Epithelial cell of prostate (primary cell): ENCODE data around the gene PHF13.
A peak's percentile ranks its signal among the peaks of the same experiment; 100 is the strongest.

Experiments used
- DNase-seq: peaks from one replicate; pipeline ENCODE4 v3.0.0-alpha.2; 2011; ENCODE audit warnings: low read depth, low spot score
- H3K27ac ChIP-seq: fragments of 450-650 bp; 2 replicates; pipeline ENCODE4 v1.5.1; 2017; ENCODE audit warnings: mild to moderate bottlenecking

PHF13 gene

DNA sequence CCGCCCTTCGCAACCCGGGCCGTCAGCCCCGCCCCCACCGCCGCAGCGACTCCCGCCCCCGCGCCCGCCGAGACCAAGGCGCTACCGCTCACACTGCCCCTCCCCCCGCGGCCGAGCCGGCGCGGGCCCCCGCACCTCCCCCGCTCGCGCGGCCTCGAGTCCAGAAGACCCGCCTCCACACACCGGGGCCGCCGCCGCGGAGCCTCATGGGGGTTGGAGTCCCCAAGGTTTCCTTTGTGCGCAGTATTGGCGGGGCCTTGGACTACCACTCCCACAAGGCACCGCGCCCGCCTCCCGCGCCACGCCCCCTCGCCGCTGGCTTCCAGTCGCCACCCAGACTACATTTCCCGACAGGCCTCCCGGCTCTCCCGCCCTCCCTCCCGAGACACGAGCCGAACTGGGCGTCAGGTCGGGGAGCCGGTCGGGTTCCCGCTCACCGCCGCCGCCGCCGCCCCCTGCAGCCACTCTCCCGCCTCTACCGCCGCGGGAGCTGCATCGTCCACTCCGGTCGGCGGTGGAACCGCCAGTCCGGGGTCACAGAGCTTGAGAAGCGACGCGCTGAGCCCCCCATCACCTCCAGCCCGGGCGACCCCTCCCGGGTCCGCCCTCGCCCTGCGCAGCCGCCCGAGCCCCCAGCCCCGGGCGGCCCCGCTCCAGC, at the start of gene PHF13:
TSS of gene PHF13 (plus strand) at position 371 of the 658 bp plus-strand sequence. CDS start 336 bp downstream, outside the sequence.
- peak; percentile 95 for DNase-seq
- peak within 1 kb of the TSS; percentile 87 for H3K27ac ChIP-seq

DNA sequence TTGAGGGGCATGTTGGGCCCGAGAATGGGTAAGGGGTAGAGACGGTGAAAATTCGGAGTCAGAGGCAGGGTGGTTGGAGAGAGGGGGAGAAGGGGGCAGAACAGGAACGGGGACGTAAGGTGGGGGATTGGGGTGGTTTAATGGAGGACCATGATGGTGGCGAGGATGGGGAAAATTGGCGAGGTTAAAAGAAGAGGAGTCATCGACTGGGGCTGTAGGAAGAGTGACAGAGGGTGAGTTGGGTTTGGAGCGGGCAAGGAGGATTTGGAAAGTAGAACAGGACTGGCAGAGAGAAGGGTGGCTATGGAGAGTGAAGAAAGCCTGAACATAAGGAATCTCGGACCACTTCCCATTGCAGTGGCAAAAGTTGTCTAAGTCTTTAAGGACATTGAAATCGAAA, 44.5 kb upstream of the PHF13 start:
- no peak for DNase-seq
- no peak overlapping the region for H3K27ac ChIP-seq

DNA sequence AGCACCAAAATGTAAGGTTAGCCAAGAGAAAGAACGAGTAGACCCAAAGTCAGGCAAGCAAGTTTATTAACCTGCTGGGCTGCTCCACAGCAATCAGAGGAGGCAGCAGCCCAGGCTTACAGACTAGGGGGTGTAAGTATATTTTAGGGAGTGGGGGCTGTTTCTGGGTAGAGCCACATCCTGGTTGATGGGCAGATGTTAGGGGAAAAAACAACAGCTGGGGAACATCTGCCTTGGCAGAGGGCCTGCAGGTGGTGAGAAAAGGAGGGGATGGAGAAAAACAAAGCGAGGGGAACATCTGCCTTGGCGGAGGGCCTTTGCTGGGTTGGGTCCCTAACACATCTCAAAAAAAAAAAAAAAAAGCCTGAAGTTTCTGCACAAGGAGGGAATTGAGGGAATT, 43.4 kb upstream of the PHF13 start:
- DNase-seq = no peak
- no peak overlapping the region for H3K27ac ChIP-seq

DNA sequence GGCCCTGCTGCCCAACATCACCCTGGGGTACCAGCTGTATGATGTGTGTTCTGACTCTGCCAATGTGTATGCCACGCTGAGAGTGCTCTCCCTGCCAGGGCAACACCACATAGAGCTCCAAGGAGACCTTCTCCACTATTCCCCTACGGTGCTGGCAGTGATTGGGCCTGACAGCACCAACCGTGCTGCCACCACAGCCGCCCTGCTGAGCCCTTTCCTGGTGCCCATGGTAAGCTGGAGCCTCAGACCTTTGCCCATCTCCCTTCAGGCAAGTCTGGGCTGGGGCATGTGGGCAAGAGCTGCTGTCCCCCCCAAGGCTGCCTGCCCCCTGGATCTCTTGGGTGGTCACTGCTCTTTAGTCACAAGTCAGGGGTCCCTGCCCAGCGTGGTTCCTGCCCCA, 42.5 kb upstream of the PHF13 start:
- no peak for DNase-seq
- H3K27ac ChIP-seq = no peak overlapping the region

DNA sequence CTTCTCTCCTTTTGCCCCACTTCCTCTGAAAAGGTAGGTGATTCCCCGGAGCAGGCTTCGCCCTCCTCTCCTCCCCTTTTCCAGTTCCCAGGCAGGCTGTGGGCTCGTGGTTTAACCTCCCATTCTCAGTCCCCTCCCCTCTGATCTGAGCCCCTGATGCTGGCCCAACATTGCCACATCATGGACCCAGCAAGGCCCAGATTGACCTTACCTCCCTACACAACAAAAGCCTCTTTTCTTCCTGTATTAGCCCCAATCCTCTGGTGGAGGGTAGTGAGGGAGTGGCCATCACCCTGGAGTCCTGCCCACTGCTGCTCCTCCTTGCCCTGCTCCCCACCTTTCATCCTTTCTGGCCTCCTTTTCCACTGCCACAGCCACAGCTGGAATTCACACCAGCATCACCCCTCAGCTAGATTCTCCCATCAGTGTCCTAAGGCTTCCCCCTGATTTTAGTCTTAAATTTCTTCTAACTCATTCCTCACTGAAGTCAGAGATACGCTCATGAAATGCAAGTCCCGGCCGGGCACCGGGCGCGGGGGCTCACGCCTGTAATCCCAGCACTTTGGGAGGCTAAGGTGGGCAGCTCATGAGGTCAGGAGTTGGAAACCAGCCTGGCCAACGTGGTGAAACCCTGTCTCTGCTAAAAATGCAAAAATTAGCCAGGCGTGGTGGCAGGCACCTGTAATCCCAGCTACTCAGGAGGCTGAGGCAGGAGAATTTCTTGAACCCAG, 40.7 kb upstream of the PHF13 start:
- DNase-seq = no peak
- no peak overlapping the region for H3K27ac ChIP-seq

DNA sequence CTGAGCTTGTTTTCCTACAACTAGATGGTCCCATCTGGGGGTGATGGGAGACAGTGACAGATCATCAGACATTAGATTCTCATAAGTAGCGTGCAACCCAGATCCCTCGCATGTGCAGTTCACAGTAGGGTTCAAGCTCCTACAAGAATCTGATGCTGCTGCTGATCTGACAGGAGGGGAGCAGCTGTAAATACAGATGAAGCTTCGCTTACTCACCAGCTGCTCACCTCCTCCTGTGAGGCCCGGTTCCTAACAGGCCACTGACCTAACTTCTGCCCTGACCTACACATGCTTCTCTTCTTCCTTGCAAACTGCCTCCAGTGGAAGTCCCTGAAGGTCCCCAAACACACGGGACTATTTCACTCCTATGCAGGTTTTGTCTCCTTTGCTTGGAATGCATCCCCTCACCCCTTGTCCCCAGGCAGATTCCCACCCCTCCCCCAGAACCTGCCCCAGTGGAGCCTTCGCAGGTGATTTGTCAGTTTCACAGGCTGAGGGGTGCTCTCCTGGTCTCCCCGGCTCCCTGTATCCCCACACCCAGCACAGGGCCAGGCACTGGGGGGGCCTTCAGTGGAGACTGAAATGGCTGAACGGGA, 39.4 kb upstream of the PHF13 start:
- DNase-seq = no peak
- no peak overlapping the region for H3K27ac ChIP-seq

DNA sequence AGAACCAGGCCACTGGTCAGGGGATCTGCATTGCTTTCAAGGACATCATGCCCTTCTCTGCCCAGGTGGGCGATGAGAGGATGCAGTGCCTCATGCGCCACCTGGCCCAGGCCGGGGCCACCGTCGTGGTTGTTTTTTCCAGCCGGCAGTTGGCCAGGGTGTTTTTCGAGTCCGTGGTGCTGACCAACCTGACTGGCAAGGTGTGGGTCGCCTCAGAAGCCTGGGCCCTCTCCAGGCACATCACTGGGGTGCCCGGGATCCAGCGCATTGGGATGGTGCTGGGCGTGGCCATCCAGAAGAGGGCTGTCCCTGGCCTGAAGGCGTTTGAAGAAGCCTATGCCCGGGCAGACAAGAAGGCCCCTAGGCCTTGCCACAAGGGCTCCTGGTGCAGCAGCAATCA, 38.7 kb upstream of the PHF13 start:
- no peak overlapping the region for H3K27ac ChIP-seq
- DNase-seq = no peak

DNA sequence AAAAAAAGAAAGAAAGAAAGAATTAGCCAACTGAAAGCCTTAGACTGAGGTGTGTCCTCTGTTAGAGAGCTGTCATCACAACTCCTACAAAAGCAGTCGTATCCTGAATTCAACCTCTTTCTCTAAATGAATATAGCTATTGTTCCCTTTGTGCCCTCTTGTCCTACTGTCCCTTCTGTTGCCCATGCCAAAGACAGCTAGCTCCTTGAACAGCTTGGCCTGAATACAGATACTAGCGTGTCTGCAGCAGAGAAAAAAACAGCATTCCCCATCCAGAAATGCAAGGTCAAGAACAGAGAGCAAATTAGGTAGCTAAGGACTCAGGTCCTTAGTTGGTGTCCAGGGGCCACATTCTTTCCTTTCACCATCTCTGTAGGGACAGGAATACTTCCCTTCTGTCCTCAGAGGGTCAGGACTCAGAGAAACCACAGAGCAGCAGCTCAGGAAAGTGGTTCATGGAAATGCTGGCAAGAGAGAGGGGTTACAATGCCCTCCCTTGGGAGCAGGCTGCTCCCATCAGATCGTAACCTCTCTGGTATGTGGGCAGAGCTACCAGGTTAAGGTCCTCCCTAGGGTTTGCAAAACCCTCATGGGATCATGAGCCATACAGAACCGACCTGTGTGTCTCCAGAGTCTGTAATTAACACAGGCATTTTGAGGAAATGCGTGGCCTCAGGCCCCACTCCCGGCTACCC, 35.6 kb upstream of the PHF13 start:
- DNase-seq = no peak
- no peak overlapping the region for H3K27ac ChIP-seq

DNA sequence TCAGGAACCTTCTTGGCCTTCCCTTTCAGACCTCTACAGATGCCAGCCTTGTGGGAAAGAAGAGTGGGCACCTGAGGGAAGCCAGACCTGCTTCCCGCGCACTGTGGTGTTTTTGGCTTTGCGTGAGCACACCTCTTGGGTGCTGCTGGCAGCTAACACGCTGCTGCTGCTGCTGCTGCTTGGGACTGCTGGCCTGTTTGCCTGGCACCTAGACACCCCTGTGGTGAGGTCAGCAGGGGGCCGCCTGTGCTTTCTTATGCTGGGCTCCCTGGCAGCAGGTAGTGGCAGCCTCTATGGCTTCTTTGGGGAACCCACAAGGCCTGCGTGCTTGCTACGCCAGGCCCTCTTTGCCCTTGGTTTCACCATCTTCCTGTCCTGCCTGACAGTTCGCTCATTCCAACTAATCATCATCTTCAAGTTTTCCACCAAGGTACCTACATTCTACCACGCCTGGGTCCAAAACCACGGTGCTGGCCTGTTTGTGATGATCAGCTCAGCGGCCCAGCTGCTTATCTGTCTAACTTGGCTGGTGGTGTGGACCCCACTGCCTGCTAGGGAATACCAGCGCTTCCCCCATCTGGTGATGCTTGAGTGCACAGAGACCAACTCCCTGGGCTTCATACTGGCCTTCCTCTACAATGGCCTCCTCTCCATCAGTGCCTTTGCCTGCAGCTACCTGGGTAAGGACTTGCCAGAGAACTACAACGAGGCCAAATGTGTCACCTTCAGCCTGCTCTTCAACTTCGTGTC, 34.7 kb upstream of the PHF13 start:
- DNase-seq = no peak
- no peak overlapping the region for H3K27ac ChIP-seq

DNA sequence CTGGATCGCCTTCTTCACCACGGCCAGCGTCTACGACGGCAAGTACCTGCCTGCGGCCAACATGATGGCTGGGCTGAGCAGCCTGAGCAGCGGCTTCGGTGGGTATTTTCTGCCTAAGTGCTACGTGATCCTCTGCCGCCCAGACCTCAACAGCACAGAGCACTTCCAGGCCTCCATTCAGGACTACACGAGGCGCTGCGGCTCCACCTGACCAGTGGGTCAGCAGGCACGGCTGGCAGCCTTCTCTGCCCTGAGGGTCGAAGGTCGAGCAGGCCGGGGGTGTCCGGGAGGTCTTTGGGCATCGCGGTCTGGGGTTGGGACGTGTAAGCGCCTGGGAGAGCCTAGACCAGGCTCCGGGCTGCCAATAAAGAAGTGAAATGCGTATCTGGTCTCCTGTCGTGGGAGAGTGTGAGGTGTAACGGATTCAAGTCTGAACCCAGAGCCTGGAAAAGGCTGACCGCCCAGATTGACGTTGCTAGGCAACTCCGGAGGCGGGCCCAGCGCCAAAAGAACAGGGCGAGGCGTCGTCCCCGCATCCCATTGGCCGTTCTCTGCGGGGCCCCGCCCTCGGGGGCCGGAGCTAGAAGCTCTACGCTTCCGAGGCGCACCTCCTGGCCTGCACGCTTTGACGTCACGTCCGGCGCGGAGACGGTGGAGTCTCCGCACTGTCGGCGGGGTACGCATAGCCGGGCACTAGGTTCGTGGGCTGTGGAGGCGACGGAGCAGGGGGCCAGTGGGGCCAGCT, 34.0 kb upstream of the PHF13 start, which contains the start of gene ZBTB48:
TSS of gene ZBTB48 (plus strand) at position 621 of the 745 bp plus-strand sequence. CDS start 616 bp downstream, outside the sequence.
- peak within 1 kb of the TSS; percentile 56 for H3K27ac ChIP-seq

DNA sequence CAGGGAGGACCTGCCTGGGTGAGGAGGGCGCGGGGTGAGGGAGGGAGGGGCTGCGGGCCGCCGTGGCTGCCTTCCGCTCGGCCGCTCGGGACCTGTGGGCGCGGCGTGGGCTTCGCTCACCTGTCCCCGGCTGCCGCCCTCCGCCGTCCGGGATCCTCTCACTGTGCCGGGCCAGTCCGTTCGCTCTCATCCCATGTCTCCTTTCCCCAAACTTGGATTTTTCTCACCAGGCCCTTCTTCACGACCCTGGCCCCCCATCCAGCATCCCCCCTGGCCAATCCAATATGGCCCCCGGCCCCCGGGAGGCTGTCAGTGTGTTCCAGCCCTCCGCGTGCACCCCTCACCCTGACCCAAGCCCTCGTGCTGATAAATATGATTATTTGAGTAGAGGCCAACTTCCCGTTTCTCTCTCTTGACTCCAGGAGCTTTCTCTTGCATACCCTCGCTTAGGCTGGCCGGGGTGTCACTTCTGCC, 33.4 kb upstream of the PHF13 start:
- DNase-seq = no peak
- peak overlapping the region; percentile 56 for H3K27ac ChIP-seq

More for the DNA sequence above, 34.0 kb upstream of the PHF13 start, which contains the start of gene ZBTB48:
- DNase-seq = peak; percentile 78

DNA sequence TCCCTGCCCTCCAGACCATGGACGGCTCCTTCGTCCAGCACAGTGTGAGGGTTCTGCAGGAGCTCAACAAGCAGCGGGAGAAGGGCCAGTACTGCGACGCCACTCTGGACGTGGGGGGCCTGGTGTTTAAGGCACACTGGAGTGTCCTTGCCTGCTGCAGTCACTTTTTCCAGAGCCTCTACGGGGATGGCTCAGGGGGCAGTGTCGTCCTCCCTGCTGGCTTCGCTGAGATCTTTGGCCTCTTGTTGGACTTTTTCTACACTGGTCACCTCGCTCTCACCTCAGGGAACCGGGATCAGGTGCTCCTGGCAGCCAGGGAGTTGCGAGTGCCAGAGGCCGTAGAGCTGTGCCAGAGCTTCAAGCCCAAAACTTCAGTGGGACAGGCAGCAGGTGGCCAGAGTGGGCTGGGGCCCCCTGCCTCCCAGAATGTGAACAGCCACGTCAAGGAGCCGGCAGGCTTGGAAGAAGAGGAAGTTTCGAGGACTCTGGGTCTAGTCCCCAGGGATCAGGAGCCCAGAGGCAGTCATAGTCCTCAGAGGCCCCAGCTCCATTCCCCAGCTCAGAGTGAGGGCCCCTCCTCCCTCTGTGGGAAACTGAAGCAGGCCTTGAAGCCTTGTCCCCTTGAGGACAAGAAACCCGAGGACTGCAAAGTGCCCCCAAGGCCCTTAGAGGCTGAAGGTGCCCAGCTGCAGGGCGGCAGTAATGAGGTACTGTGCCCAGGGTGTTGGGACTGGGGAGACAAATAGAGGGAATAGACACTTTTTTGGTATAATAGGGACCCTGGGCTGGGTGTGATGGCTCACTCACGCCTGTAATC, 32.7 kb upstream of the PHF13 start:
- DNase-seq = no peak

DNA sequence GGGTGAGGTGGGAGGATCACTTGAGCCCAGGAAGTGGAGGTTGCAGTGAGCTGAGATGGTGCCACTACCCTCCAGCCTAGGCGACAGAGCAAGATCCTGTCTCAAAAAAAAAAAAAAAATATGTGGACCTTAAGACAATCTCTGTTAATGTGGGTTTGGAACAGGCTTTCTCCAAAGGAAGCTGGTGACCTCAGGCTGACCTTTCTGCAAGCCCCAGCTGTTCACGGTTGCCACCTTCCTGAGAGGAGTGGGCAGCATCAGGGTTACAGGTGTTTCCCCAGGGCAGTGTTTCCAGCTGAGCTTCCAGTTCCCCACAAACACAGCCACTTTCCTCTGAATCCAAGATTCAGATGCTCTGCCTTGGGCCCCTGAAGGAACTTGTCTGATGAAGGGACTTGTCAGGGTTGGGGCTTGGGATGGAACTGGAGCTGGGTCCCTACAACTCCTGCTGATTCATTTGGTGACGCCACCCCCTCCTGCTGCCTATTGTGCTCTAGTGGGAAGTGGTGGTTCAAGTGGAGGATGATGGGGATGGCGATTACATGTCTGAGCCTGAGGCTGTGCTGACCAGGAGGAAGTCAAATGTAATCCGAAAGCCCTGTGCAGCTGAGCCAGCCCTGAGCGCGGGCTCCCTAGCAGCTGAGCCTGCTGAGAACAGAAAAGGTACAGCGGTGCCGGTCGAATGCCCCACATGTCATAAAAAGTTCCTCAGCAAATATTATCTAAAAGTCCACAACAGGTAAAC, 31.8 kb upstream of the PHF13 start:
- no peak for DNase-seq
- peak overlapping the region; percentile 56 for H3K27ac ChIP-seq

More for the DNA sequence above, 32.7 kb upstream of the PHF13 start:
- peak overlapping the region; percentile 56 for H3K27ac ChIP-seq

DNA sequence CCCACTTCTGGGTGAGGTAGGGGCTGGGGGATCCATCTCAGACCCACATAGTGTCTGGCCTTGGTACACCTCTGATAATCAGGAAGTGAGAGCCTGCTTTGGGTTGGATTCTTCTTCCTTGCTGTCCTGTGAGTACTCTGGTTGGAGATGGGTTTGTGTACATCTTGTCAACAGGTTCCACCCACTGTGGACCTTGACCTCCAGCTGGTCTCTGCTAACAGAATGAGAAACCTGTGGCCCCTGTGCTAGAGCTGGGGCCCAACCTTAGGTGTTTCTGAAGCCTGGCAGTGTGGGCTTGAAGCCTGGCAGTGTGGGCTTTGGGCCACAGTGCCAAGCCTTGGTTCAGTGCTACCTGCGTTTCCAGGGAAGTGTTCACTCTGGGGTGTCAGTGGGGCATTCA, 31.2 kb upstream of the PHF13 start:
- no peak for DNase-seq
- peak overlapping the region; percentile 56 for H3K27ac ChIP-seq

DNA sequence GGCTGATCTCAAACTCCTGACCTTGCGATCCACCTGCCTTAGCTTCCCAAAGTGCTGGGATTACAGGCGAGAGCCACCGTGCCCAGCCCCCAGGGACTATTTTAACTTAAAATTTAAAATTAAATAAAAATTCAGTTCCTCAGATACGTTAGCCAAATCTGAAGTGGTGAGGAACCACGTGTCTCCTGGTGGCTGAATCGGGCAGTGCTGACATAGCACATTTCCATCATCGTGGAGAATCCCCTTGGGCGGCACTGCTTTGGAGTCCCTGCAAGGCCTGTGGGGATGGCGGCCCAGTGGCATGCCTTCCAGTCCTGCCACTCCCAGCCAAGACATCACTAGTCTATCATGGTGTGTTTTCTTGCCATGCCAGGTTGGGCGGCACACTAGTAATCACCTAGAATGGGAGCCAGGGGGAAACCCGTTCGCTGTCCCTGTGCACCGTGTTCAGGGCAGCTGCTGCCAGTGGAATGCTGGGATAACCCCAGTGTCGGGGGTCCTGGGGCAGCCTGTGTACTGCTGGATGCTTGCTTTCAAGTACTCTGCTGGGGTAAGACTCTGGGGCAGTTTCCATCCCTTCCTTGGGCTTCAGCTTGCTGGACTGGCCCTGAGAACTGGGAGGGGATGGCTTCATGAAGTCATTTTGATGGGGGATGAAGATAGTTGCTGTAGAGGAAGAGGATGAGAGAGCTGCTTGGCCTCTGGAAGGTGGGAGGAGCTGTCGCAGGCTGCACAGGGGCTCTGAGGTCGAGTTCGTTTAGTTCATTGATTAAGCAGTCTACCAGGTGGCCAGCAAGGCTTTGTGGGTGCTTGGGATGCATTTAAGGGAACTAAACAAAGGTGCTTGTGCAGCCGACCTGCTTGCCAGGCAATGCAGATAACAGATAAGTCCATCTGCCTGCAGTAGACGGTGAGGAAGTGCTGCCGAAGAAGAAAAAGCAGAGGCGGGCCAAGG, 29.1 kb upstream of the PHF13 start:
- no peak for DNase-seq
- no peak overlapping the region for H3K27ac ChIP-seq

DNA sequence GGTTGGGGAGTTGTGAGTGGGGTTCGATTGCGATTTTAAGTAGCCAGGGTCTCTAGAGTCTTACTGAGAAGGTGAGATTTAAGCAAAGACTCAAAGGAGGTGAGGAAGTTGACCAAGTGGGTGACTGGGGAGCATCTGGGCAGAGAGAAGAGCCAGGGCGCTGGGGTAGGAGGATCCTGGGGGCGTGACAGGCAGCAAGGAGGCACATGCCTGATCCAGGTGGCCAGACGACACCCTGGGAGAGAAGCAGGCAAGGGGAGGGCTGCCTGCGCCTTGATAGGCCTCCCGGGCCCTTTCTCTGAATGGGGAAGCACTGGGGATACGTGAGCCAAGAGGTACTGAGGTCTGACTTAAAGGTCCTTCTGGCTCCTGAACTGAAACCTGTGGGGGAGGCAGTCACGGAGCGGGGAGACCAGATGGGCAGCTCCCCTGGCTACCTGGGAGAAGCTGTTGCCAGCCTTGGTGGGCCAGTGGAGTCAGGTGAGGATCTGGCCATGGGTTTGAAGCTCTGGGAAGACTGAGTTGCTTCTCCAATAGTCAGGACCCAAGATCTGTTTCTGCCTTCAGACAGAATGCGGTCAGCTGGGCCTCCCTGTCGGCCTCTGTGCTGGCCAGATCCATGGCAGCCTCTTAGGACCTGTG, 28.3 kb upstream of the PHF13 start:
- H3K27ac ChIP-seq = no peak overlapping the region
- DNase-seq = no peak
